Measurements from ENCODE around the gene MCCC2. TPM values are rescaled to one million over a fixed set of nuclear protein-coding genes. Genes with fewer than 3 reads are reported as not detected.
"Not testable (repeated sequence)": the region's sequence is repeated elsewhere in the genome, so short reads cannot be mapped to it uniquely, and the experiment has no call there.

Gene MCCC2
- total RNA-seq, 1 experiment from 2014 or later, result 46.7 TPM

DNA sequence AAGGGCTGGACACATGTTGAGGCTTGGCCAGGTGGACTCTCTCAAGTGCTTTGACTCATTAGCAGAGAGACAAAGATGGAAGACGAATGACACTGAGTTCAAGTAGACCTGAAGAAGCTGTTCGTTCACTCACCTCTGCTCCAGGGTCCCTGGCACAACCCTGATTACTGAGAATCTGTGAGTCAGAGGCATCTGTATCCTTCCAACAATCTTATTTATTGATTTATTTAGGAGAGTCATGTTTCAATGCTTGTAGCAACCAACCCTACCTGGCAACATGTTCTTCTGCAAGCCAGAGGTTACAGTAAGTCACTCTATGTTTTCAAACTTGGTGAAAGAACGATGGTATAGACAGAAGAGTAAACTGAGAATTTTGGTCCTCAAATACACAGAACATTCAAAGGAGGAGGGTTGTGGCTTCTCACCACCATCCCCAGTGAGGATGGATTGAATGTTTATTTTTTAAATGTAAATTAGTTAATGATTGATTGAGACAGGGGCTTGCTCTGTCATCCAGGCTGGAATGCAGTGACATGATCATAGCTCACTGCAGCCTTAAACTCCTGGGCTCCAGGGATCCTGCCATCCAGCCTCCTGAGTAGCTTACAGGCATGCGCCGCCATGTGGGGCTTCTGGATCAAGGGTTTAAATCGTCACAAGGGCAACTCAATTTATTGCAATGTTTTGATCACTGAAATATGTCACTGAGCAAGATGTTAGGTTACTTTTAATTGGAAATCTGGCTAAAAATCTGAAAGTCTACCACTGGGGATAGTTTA, 76.2 kb downstream of the MCCC2 start:
- Histone ChIP-seq H3K9me3 (ENCODE audit: low read depth, low read length, poor library complexity, severe bottlenecking) (no peaks in the 10 kb centered on the region), H3K4me3 (ENCODE audit: low read depth, low read length, poor library complexity, severe bottlenecking) (no peak overlapping the region), H3K27ac (ENCODE audit: low read depth, low read length, poor library complexity, severe bottlenecking) (no peak overlapping the region), H3K4me1 (ENCODE audit: insufficient read depth, low read length, poor library complexity, severe bottlenecking) (no peaks in the 10 kb centered on the region), H3K36me3 (ENCODE audit: insufficient read depth, low read length, poor library complexity, severe bottlenecking) (no peaks in the 10 kb centered on the region), H3K27me3 (replicated peaks; ENCODE audit: insufficient read depth, low read depth, low read length, poor library complexity) (no peaks in the 10 kb centered on the region)
- DNase-seq (ENCODE audit: low spot score), result no peak
- TF ChIP-seq, protein P1, sequence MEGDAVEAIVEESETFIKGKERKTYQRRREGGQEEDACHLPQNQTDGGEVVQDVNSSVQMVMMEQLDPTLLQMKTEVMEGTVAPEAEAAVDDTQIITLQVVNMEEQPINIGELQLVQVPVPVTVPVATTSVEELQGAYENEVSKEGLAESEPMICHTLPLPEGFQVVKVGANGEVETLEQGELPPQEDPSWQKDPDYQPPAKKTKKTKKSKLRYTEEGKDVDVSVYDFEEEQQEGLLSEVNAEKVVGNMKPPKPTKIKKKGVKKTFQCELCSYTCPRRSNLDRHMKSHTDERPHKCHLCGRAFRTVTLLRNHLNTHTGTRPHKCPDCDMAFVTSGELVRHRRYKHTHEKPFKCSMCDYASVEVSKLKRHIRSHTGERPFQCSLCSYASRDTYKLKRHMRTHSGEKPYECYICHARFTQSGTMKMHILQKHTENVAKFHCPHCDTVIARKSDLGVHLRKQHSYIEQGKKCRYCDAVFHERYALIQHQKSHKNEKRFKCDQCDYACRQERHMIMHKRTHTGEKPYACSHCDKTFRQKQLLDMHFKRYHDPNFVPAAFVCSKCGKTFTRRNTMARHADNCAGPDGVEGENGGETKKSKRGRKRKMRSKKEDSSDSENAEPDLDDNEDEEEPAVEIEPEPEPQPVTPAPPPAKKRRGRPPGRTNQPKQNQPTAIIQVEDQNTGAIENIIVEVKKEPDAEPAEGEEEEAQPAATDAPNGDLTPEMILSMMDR (conservative IDR thresholded peaks at IDR 0.05; ENCODE audit: low read depth, low read length), result no peak
- no peak for TF ChIP-seq EZH2 (IDR thresholded peaks at IDR 0.05; ENCODE audit: borderline replicate concordance, low read depth, low read length, poor library complexity, severe bottlenecking)
- BruUV-seq (replicated peaks), result no TSS peak
- ChIA-PET CTCF (no interaction called here), POLR2A (ENCODE audit: low non-redundant PET) (no interaction called here)
- intact Hi-C loops (cut with micrococcal nuclease; ENCODE audit: unreplicated experiment), result no loop called here

DNA sequence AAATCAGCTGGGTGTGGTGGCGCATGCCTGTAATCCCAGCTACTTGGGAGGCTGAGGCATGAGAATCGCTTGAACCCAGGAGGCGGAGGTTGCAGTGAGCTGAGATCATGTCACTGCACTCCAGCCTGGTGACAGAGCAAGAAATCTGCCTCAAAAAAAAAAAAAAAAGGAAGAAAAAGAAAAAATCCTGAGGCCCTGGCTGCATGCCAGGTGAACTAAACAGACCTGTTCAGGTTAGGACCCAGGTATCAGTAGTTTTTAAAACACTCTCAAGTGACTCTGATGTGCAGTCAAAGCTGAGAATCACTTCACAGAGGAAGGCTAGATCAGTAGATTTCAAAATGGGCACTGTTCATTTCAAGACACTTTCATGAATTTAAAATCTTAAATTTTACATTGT, 77.5 kb downstream of the MCCC2 start:
- CTCF ChIA-PET; H3K9me3 ChIP-seq (ENCODE audit: low read depth, low read length, poor library complexity, severe bottlenecking); H3K27me3 ChIP-seq (replicated peaks; ENCODE audit: insufficient read depth, low read depth, low read length, poor library complexity); H3K36me3 ChIP-seq (ENCODE audit: insufficient read depth, low read length, poor library complexity, severe bottlenecking); DNase-seq (ENCODE audit: low spot score); intact Hi-C loops (cut with micrococcal nuclease; ENCODE audit: unreplicated experiment); BruUV-seq (replicated peaks); H3K4me1 ChIP-seq (ENCODE audit: insufficient read depth, low read length, poor library complexity, severe bottlenecking); H3K27ac ChIP-seq (ENCODE audit: low read depth, low read length, poor library complexity, severe bottlenecking); H3K4me3 ChIP-seq (ENCODE audit: low read depth, low read length, poor library complexity, severe bottlenecking); POLR2A ChIA-PET (ENCODE audit: low non-redundant PET): not testable (repeated sequence)

DNA sequence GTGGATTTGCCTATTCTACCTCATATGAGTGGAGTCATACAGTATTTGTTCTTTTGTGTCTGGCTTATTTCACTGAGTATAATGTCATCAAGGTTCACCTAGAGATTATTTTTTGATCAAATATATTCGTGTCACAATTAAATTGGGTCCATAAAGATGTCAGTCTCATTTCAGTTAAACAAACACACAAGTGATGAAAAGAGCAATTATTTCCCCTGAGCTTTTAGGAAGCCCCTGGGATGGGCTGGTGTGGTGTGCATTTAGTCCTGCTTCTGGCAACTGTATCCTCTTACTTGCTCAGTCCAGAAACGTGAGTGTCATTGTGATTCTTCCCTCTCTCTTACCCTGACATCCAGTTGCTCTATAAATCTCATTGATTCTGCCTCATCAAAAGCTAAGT, 79.2 kb downstream of the MCCC2 start:
- TF ChIP-seq EZH2 (IDR thresholded peaks at IDR 0.05; ENCODE audit: borderline replicate concordance, low read depth, low read length, poor library complexity, severe bottlenecking), result no peak
- TF ChIP-seq, protein P1 (conservative IDR thresholded peaks at IDR 0.05; ENCODE audit: low read depth, low read length), result no peak
- intact Hi-C loops (cut with micrococcal nuclease; ENCODE audit: unreplicated experiment), result no loop called here
- no peaks in the 10 kb centered on the region for H3K9me3 ChIP-seq (ENCODE audit: low read depth, low read length, poor library complexity, severe bottlenecking)
- no peaks in the 10 kb centered on the region for H3K4me1 ChIP-seq (ENCODE audit: insufficient read depth, low read length, poor library complexity, severe bottlenecking)
- DNase-seq (ENCODE audit: low spot score), result no peak
- no TSS peak for BruUV-seq (replicated peaks)
- CTCF ChIA-PET, result no interaction called here
- H3K27ac ChIP-seq (ENCODE audit: low read depth, low read length, poor library complexity, severe bottlenecking), result no peak overlapping the region
- H3K27me3 ChIP-seq (replicated peaks; ENCODE audit: insufficient read depth, low read depth, low read length, poor library complexity), result no peaks in the 10 kb centered on the region
- H3K4me3 ChIP-seq (ENCODE audit: low read depth, low read length, poor library complexity, severe bottlenecking), result no peak overlapping the region
- no peaks in the 10 kb centered on the region for H3K36me3 ChIP-seq (ENCODE audit: insufficient read depth, low read length, poor library complexity, severe bottlenecking)
- POLR2A ChIA-PET (ENCODE audit: low non-redundant PET), result no interaction called here

DNA sequence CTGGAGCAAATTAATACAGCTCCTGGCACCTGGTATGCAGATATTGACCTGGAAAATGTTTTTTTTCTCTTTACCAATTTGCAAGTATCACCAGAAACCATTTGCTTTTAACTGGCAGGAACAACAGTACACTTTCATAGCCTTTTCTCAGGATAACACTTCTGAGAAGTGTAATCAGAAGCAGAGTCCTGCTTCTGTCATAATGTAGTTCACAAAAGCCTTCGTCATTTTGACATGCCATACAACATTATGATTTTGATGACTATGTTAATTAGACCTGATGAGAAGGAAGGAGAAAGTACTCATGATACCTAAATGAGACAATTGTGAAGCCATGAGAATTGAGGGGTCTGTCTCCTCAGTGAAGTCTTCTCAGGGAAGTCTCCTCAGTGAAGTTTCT, 90.8 kb downstream of the MCCC2 start:
- no peak for TF ChIP-seq EZH2 (IDR thresholded peaks at IDR 0.05; ENCODE audit: borderline replicate concordance, low read depth, low read length, poor library complexity, severe bottlenecking)
- TF ChIP-seq, protein P1 (conservative IDR thresholded peaks at IDR 0.05; ENCODE audit: low read depth, low read length), result no peak
- DNase-seq (ENCODE audit: low spot score), result no peak
- H3K36me3 ChIP-seq (ENCODE audit: insufficient read depth, low read length, poor library complexity, severe bottlenecking), result no peaks in the 10 kb centered on the region
- peaks cover 7% of the 10 kb centered on the region for H3K27me3 ChIP-seq (replicated peaks; ENCODE audit: insufficient read depth, low read depth, low read length, poor library complexity)
- ChIA-PET POLR2A (ENCODE audit: low non-redundant PET) (no interaction called here), CTCF (no interaction called here)
- H3K4me3 ChIP-seq (ENCODE audit: low read depth, low read length, poor library complexity, severe bottlenecking), result no peak overlapping the region
- BruUV-seq (replicated peaks), result no TSS peak
- no peaks in the 10 kb centered on the region for H3K9me3 ChIP-seq (ENCODE audit: low read depth, low read length, poor library complexity, severe bottlenecking)
- intact Hi-C loops (cut with micrococcal nuclease; ENCODE audit: unreplicated experiment), result no loop called here
- H3K27ac ChIP-seq (ENCODE audit: low read depth, low read length, poor library complexity, severe bottlenecking), result no peak overlapping the region
- no peaks in the 10 kb centered on the region for H3K4me1 ChIP-seq (ENCODE audit: insufficient read depth, low read length, poor library complexity, severe bottlenecking)

All from A673 (cell line).